Osteocyte (in vitro differentiated cells): ENCODE data around the gene TGFB2. TPM values are rescaled to one million over a fixed set of nuclear protein-coding genes. Genes with fewer than 3 reads are reported as not detected.

Experiments used
- DNase-seq: peaks from one replicate; pipeline ENCODE4 v3.0.0; 2021; ENCODE audit warnings: mixed read lengths; ENCODE audit not compliant: unreplicated experiment; ENCODE audit errors: extremely low spot score
- H3K27ac Mint-ChIP-seq: one replicate; pipeline ENCODE4 v1.8.0; 2021; ENCODE audit warnings: mild to moderate bottlenecking, mixed read lengths; ENCODE audit not compliant: unreplicated experiment
- H3K27me3 Mint-ChIP-seq: one replicate; pipeline ENCODE4 v1.8.0; 2021; ENCODE audit warnings: mixed read lengths; ENCODE audit not compliant: unreplicated experiment
- H3K36me3 Mint-ChIP-seq: one replicate; pipeline ENCODE4 v1.8.0; 2021; ENCODE audit warnings: mixed read lengths; ENCODE audit not compliant: unreplicated experiment
- H3K4me1 Mint-ChIP-seq: one replicate; pipeline ENCODE4 v1.8.0; 2021; ENCODE audit warnings: mixed read lengths; ENCODE audit not compliant: unreplicated experiment
- H3K4me3 Mint-ChIP-seq: one replicate; pipeline ENCODE4 v1.8.0; 2021; ENCODE audit warnings: mild to moderate bottlenecking, moderate library complexity, mixed read lengths; ENCODE audit not compliant: unreplicated experiment
- H3K9me3 Mint-ChIP-seq: one replicate; pipeline ENCODE4 v1.8.0; 2021; ENCODE audit warnings: mixed read lengths; ENCODE audit not compliant: unreplicated experiment
- total RNA-seq: library from RNA; stranded (reverse); gene quantifications from 2 replicates; pipeline ENCODE4 v1.2.1, GENCODE V29; 2021
- TF ChIP-seq, protein P1 (sequence below): fragments of 200-600 bp; sonication (generic); IDR thresholded peaks from 2 replicates; pipeline ENCODE4 v1.5.0; 2021; ENCODE audit warnings: antibody characterized with exemption, mild to moderate bottlenecking, moderate library complexity

TGFB2 gene
- total RNA-seq, 1 donor from 2014 or later = 184 TPM

DNA sequence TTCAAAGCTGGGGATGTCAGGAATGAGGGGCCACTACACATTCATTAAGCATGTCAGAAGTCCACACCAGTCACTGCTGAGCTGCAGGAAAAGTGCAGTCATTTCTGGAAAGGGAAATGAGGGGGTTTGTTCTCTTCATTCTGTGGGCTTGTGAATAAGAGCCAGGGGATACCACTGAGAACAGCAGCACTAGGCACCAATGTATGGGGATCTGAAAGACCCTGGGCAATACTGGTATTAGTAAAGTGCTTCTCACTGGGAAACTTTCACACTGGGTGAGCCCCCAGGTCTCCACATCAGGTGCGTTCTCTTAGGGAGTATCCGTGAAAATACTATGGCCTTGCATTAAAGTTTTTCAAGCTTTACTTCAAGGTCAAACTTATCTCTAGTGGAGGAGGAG, 49.9 kb downstream of the TGFB2 start:
- Mint-ChIP-seq H3K9me3 (no peaks in the 10 kb centered on the region), H3K27ac (no peak overlapping the region)

DNA sequence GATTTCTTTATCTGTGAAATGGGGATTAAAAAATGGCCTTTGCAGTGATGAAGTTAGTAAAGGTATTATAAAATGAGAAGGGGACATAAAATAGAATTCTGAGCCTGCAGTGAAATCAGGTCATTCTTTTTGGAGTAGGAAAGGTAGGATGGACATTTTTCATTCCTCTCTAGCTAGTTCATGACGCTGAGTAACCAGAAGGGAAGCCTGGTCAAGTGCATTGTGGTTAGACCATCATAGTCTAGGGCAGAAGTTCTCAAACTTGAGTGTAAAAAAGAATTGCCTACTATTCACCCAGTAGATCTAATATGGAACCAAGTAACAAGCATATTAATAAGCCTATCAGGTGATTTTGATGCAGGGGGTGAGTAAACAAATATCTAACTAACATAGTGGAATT, 50.8 kb downstream of the TGFB2 start:
- Mint-ChIP-seq H3K9me3 (peaks cover 5% of the 10 kb centered on the region), H3K36me3 (peaks cover 25% of the 10 kb centered on the region), H3K4me1 (peaks cover 54% of the 10 kb centered on the region), H3K4me3 (no peak overlapping the region), H3K27ac (no peak overlapping the region), H3K27me3 (no peaks in the 10 kb centered on the region)
- TF ChIP-seq, protein P1, sequence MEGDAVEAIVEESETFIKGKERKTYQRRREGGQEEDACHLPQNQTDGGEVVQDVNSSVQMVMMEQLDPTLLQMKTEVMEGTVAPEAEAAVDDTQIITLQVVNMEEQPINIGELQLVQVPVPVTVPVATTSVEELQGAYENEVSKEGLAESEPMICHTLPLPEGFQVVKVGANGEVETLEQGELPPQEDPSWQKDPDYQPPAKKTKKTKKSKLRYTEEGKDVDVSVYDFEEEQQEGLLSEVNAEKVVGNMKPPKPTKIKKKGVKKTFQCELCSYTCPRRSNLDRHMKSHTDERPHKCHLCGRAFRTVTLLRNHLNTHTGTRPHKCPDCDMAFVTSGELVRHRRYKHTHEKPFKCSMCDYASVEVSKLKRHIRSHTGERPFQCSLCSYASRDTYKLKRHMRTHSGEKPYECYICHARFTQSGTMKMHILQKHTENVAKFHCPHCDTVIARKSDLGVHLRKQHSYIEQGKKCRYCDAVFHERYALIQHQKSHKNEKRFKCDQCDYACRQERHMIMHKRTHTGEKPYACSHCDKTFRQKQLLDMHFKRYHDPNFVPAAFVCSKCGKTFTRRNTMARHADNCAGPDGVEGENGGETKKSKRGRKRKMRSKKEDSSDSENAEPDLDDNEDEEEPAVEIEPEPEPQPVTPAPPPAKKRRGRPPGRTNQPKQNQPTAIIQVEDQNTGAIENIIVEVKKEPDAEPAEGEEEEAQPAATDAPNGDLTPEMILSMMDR = no peak
- no peak for DNase-seq

More for the DNA sequence above, 49.9 kb downstream of the TGFB2 start:
- TF ChIP-seq, protein P1 = no peak
- DNase-seq = no peak
- Mint-ChIP-seq H3K27me3 (no peaks in the 10 kb centered on the region), H3K4me1 (peaks cover 60% of the 10 kb centered on the region), H3K36me3 (peaks cover 17% of the 10 kb centered on the region), H3K4me3 (no peak overlapping the region)

DNA sequence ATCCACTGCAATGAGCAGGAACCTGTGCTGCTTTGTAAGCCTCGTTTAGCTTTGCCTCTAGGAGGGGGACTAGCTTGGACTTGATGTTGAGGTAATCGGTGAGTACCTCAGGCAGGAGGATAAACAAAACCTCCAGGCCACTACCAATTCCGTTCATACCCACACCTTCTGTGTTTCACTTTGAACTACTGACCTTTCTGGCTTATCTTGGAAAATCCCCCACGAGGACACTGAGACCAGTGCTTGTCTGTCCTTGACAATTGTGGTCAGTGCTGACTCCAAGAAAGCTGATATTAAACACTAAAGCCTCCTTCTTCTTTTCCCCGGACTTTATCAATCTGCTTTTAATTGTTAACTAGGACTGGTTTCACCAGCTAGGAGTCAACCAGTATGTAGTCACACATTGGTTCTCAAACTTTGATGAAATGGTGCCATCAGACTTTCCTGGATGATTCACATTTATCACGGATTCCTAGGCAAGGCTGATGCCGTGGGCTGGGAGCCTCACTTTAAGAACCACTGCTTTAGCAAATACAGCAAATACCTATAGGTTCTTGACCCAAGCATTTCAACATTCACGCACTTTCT, 52.7 kb downstream of the TGFB2 start:
- no peak for DNase-seq
- no peak overlapping the region for H3K4me3 Mint-ChIP-seq
- peaks cover 5% of the 10 kb centered on the region for H3K9me3 Mint-ChIP-seq
- peaks cover 28% of the 10 kb centered on the region for H3K36me3 Mint-ChIP-seq
- TF ChIP-seq, protein P1 = no peak
- no peaks in the 10 kb centered on the region for H3K27me3 Mint-ChIP-seq
- peaks cover 50% of the 10 kb centered on the region for H3K4me1 Mint-ChIP-seq
- H3K27ac Mint-ChIP-seq = peak overlapping the region; percentile 19

DNA sequence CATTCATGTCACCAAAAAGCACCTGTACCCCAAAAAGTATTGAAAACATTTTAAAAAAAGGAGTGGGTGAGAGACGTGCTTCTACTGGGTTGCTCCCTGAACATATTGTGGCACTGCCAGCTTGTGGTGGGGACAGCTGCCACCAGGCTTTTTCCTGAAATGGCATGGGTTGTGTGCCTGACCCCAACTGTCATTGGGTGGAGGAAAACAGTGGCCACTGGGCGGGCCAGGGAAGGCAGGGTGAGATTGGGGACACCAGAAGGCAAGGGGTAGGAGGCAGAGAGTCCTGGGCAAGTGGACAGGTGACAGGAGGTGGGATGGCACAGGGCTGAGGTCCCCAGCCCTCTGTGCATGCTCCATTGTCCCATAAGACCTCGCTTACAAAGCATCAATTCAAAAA, 55.5 kb downstream of the TGFB2 start:
- Mint-ChIP-seq H3K9me3 (peaks cover 5% of the 10 kb centered on the region), H3K4me1 (peaks cover 46% of the 10 kb centered on the region), H3K4me3 (no peak overlapping the region), H3K27me3 (no peaks in the 10 kb centered on the region), H3K27ac (peak overlapping the region; percentile 62), H3K36me3 (peaks cover 45% of the 10 kb centered on the region)
- DNase-seq = no peak
- TF ChIP-seq, protein P1 = no peak

DNA sequence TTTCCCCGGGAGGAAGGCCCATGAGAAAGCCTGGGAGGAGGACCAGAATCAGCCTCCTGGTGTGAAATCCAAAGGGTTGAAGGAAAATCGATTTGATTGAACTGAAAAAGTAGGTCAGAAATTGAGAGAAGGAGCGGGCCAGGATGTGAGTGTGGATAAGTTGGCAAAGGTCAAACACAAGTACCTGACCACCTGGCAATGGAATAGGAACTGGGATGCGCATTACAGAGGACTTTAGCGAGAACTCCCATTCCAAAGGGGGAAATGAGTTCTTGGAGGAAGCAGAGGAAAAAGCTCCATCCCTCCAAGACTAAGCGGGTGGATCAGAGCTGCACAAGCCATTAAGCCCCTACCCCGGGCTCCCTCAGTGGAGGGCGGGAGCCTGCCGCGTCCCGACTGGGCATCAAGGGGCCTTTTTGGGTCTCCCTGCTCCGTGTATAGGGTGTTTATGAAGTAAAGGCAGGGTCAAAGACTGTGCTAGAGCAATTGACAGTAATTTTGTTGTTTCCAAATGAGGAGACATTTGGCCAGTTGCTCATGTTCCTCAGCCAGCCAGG, 56.4 kb downstream of the TGFB2 start:
- H3K9me3 Mint-ChIP-seq = peaks cover 5% of the 10 kb centered on the region
- peaks cover 40% of the 10 kb centered on the region for H3K4me1 Mint-ChIP-seq
- TF ChIP-seq, protein P1 = no peak
- H3K27me3 Mint-ChIP-seq = no peaks in the 10 kb centered on the region
- H3K36me3 Mint-ChIP-seq = peaks cover 52% of the 10 kb centered on the region
- peak overlapping the region; percentile 46 for H3K27ac Mint-ChIP-seq
- no peak overlapping the region for H3K4me3 Mint-ChIP-seq
- no peak for DNase-seq
